Measurements from ENCODE around the gene FRAS1. TPM values are rescaled to one million over a fixed set of nuclear protein-coding genes. Genes with fewer than 3 reads are reported as not detected.
A peak's percentile ranks its signal among the peaks of the same experiment; 100 is the strongest.

The FRAS1 gene
- total and polyA plus RNA-seq, 2 of the 8 experiments (the other 6 are each of a cell fraction or from before 2014, with no cell fraction given), result 38.5 to 109 TPM

- Histone ChIP-seq H3K4me1 (replicated peaks in 1 of 4; ENCODE audit: control insufficient read depth in 3 of 4, insufficient read depth in 4 of 4, low read length in 3 of 4) (peaks cover 3 to 35% (median 23%) of the 10 kb centered on the region in 4 experiments; a peak in 6 of 7 replicates), H2AK5ac (ENCODE audit: low read depth, low read length) (no peak overlapping the region), H3K23me2 (ENCODE audit: low read depth, low read length) (no peaks in the 10 kb centered on the region), H4K20me1 (replicated peaks in 1 of 2; ENCODE audit: control insufficient read depth in 1 of 2, insufficient read depth in 2 of 2, low read length in 2 of 2) (peaks cover 2% of the 10 kb centered on the region in 2 experiments), H3K79me2 (ENCODE audit: control insufficient read depth in 1 of 2, insufficient read depth in 2 of 2, low read length in 2 of 2) (peaks cover 3 to 99% of the 10 kb centered on the region in 2 experiments; a peak in 3 of 4 replicates), H3K23ac (ENCODE audit: insufficient read length) (no peak overlapping the region), H4K8ac (ENCODE audit: extremely low read depth, insufficient read depth, low read length) (no peak overlapping the region), H4K5ac (ENCODE audit: insufficient read length, low read depth, low read length) (no peak overlapping the region), H2BK5ac (ENCODE audit: low read depth, low read length) (no peak overlapping the region), H3K36me3 (ENCODE audit: control insufficient read depth in 2 of 4, insufficient read depth in 4 of 4, low read length in 3 of 4) (no peaks in the 10 kb centered on the region), H3K9ac (replicated peaks in 1 of 4; ENCODE audit: extremely low read depth in 1 of 4, low read depth in 3 of 4, low read length in 3 of 4) (no peak overlapping the region), H3K18ac (ENCODE audit: extremely low read depth, low read length) (no peak overlapping the region), H3K27me3 (replicated peaks in 1 of 4; ENCODE audit: control insufficient read depth in 3 of 4, extremely low read depth in 1 of 4, insufficient read depth in 3 of 4, low read length in 3 of 4) (no peaks in the 10 kb centered on the region), H3K14ac (ENCODE audit: insufficient read length) (no peak overlapping the region), H3K9me3 (ENCODE audit: insufficient read depth in 2 of 2, low read depth in 1 of 2, low read length in 1 of 2) (no peaks in the 10 kb centered on the region), H2AFZ (ENCODE audit: low read length) (no peak overlapping the region), H2BK20ac (ENCODE audit: low read length) (no peak overlapping the region), H3K4me2 (ENCODE audit: insufficient read depth in 1 of 2, low read depth in 2 of 2, low read length in 2 of 2) (no peak overlapping the region; a peak in 1 of 4 replicates), H2BK120ac (replicated peaks; ENCODE audit: low read depth, low read length) (no peak overlapping the region), H2BK12ac (ENCODE audit: low read depth, low read length) (no peak overlapping the region), H3K79me1 (ENCODE audit: low read depth, low read length) (peaks cover 3% of the 10 kb centered on the region; the same call in 1 of the 2 replicates), H3K56ac (replicated peaks; ENCODE audit: insufficient read length, low read depth, low read length) (no peak overlapping the region), H3K27ac (ENCODE audit: low read depth, low read length) (no peak overlapping the region), H4K91ac (replicated peaks; ENCODE audit: insufficient read length, low read length) (no peak overlapping the region), H3K4me3 (ENCODE audit: extremely low read depth in 1 of 4, insufficient read depth in 2 of 4, low read depth in 3 of 4, low read length in 4 of 4) (no peak overlapping the region), H3K4ac (replicated peaks; ENCODE audit: insufficient read length, low read depth, low read length) (no peak overlapping the region), H2BK15ac (ENCODE audit: low read length) (no peak overlapping the region)
- FAIRE-seq, result peak; percentile 68
- DNase-seq (ENCODE audit: low read depth in 1 of 2, low spot score in 2 of 2), result no peak
- POLR2A ChIA-PET (ENCODE audit: partially characterized antibody), result interaction anchor here (1.9 kb wide), 1 partner anchor 115 kb away, joined by 8 read pairs; the partner anchor contains the start of gene FRAS1
- CTCF ChIA-PET (ENCODE audit: partially characterized antibody), result interaction anchor here (0.6 to 3.7 kb wide), 29 partner anchors 9 to 177 kb away, joined by 3 to 49 read pairs (median 4); no protein-coding TSS in a partner anchor
- WGBS, 2 experiments (ENCODE audit: extremely low coverage in 1 of 2, insufficient coverage in 1 of 2, insufficient read length in 1 of 2, insufficient replicate concordance in 2 of 2, low coverage in 1 of 2, low lambda C conversion rate in 2 of 2, missing lambda C conversion rate in 1 of 2), result 73% methylated on average over 6 of the region's 6 CpGs; no CpG with 5 or more reads in 1 of the 2 experiments
- no peak for TF ChIP-seq JUN (IDR thresholded peaks at IDR 0.05; ENCODE audit: low read depth, low read length)
- TF ChIP-seq SP2 (IDR thresholded peaks at IDR 0.05; ENCODE audit: low read length), result no peak
- TF ChIP-seq PHF8 (conservative IDR thresholded peaks at IDR 0.05; ENCODE audit: low read depth, low read length), result no peak
- no peak for TF ChIP-seq TEAD4 (IDR thresholded peaks at IDR 0.05; ENCODE audit: low read depth, low read length)
- TF ChIP-seq E2F6 (IDR thresholded peaks at IDR 0.05), result no peak
- TF ChIP-seq ASH2L (IDR thresholded peaks at IDR 0.05; ENCODE audit: low read length), result peak; percentile 43
- TF ChIP-seq KDM4A (IDR thresholded peaks at IDR 0.05; ENCODE audit: low read depth, low read length, severe bottlenecking), result no peak
- no peak for TF ChIP-seq SP4 (IDR thresholded peaks at IDR 0.05; ENCODE audit: low read length)
- TF ChIP-seq RAD21 (IDR thresholded peaks at IDR 0.05 in 1 of 2, conservative IDR thresholded peaks at IDR 0.05 in 1 of 2; ENCODE audit: low read depth in 2 of 2, low read length in 2 of 2), result peak; percentile 41 to 60
- TF ChIP-seq CBX5 (IDR thresholded peaks at IDR 0.05; ENCODE audit: low read depth, low read length), result no peak
- TF ChIP-seq KDM5A (IDR thresholded peaks at IDR 0.05; ENCODE audit: low read length), result no peak
- TF ChIP-seq ATF2 (IDR thresholded peaks at IDR 0.05; ENCODE audit: low read length), result no peak
These were observed 114.4 kb downstream of the FRAS1 start for GRCh38 chr4:78171482-78171881.

Data from H1 (cell line).